ENCODE measurements around the gene RND3.

The RND3 gene

DNA sequence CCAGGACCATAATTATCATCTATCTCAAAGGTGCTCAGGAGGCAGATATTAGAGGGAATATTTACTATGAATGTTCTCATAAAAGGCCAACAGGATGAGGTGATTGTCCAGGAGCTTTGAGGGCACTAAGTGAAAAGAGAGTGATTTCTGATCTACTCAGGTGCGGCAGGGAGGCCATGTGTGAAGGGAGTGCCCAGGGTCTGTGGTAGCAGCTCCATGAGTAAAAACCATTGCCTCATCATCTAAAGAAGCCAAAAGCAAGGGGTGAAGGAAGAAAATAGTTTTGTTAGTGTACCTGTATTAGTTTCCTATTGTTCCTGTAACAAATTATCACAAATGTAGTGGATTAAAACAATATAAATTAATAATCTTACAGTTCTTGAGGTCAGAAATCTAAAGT is 22.5 kb downstream of the RND3 start:
- no peak overlapping the region for H3K4me3 ChIP-seq (ENCODE audit: low read depth, low read length)
- TF ChIP-seq, protein P1, sequence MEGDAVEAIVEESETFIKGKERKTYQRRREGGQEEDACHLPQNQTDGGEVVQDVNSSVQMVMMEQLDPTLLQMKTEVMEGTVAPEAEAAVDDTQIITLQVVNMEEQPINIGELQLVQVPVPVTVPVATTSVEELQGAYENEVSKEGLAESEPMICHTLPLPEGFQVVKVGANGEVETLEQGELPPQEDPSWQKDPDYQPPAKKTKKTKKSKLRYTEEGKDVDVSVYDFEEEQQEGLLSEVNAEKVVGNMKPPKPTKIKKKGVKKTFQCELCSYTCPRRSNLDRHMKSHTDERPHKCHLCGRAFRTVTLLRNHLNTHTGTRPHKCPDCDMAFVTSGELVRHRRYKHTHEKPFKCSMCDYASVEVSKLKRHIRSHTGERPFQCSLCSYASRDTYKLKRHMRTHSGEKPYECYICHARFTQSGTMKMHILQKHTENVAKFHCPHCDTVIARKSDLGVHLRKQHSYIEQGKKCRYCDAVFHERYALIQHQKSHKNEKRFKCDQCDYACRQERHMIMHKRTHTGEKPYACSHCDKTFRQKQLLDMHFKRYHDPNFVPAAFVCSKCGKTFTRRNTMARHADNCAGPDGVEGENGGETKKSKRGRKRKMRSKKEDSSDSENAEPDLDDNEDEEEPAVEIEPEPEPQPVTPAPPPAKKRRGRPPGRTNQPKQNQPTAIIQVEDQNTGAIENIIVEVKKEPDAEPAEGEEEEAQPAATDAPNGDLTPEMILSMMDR (IDR thresholded peaks at IDR 0.05; ENCODE audit: low read depth, low read length): no peak

DNA sequence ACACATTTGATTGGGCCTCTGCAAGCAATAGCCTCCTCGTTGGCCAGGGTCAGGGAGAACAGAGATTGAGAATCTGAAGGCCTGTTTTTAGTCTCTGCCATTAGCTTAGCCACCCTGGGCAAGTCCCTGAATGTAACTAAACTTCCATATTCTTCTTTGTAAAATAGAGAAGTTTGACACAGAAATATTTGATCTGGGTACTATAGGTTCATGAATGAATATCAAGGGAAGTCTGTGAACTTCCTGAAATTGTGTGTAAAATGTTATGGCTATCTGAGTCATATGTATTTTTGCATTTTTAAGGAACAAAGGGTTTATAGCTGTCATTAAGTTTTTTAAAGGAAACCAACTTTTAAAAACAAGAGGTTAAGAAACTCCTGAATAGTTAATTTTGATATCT is 23.2 kb downstream of the RND3 start:
- TF ChIP-seq, protein P1 (IDR thresholded peaks at IDR 0.05; ENCODE audit: low read depth, low read length): no peak
- no peak overlapping the region for H3K4me3 ChIP-seq (ENCODE audit: low read depth, low read length)

DNA sequence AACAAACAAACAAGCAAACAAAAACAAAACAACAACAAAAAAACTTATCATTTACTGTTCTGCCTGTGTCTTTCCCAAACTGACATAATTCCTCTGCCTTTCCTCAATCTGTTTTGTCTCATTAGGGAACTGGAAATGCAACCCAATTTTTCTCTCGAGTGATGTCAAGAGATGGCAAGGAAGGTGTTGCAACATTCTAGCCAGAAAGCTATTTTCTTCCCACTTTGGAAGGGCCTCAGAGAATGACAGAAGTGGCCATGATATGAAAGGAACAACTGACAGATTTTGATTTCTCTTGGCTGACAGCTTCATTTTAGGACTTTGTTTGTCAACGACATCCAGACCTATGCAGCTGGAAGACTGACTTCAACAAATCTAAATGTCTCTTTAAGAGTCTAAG is 24.7 kb downstream of the RND3 start:
- no peak overlapping the region for H3K4me3 ChIP-seq (ENCODE audit: low read depth, low read length)
- TF ChIP-seq, protein P1 (IDR thresholded peaks at IDR 0.05; ENCODE audit: low read depth, low read length): no peak

DNA sequence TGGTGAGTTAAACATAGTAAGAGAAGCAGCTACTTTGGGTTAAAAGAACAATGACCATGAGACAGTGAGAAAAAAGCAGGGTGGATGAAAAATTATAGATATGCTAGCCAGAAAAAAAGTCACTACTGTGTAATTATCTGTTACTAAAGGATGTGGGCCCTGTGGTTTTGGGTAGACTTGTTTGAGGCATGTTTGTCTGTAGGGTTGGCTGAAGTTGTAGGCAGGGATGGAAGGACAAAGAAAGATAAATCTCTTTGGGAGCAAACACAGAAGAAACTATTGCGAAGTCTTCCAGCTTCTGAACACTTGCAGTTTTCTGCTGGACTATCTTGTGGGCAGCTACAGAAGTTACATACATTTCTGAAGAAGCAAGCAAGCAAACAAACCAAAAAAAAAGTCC is 28.2 kb downstream of the RND3 start:
- no peak overlapping the region for H3K4me3 ChIP-seq (ENCODE audit: low read depth, low read length)
- TF ChIP-seq, protein P1 (IDR thresholded peaks at IDR 0.05; ENCODE audit: low read depth, low read length): no peak

DNA sequence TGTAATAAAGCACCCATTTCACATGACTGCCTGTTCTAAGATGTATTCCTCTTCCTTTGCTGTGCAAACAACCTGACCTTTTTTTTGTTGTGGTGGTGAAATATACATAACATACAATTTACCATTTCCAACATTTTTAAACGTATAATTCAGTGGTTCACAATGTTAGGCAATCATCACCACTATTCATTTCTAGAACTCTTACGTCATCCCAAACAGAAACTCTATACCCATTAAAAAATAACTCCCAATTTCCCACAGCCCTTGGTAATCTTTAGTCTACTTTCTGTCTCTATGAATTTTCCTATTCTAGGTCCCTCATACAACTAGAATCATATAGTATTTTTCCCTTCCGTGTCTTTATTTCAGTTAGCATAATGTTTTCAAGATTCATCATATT is 36.7 kb downstream of the RND3 start:
- H3K4me3 ChIP-seq (ENCODE audit: low read depth, low read length): no peak overlapping the region
- TF ChIP-seq, protein P1 (IDR thresholded peaks at IDR 0.05; ENCODE audit: low read depth, low read length): no peak

DNA sequence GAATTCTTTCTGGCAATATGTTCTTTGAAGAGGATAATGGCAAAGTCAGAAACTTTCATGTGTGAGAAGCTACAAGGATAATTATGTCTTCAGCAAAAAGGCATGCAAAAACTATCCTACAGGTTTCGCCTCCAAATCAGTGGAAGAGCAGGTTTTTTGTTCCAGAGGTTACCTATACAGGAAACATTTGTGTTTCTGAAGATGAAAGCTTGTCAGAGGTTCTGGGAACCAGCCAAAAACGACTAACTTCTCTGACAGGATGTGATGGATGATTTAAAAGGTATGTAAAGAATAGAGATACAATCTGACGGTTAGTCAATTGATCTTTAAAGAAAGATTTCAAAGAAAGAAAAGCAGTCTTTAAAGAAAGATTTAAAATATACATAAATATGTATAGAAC is 37.6 kb downstream of the RND3 start:
- TF ChIP-seq, protein P1 (IDR thresholded peaks at IDR 0.05; ENCODE audit: low read depth, low read length): no peak
- H3K4me3 ChIP-seq (ENCODE audit: low read depth, low read length): no peak overlapping the region

DNA sequence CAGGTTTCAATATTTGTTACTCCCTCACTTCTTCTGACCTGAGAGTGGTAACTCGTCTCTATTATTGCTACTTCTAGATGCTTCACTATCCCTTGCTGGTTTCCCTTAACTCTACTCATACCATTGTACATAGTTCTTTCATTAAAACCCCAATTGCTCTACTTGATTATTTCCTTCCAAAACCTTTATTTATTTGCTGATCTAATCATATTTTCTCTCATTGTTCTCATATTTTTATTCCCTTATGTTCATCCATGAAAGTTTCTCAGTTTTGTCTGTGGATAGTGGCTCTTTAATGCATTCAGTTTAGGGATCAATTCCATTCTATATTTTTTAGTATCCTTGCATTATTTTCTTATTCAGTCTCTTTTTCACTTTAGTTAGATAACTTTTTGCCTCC is 42.1 kb downstream of the RND3 start:
- TF ChIP-seq, protein P1 (IDR thresholded peaks at IDR 0.05; ENCODE audit: low read depth, low read length): no peak
- no peak overlapping the region for H3K4me3 ChIP-seq (ENCODE audit: low read depth, low read length)

Measured in WI38 (cell line).